Gastrocnemius medialis (tissue), 4 donors: Measurements from ENCODE around the gene GAS2L1. TPM values are rescaled to one million over a fixed set of nuclear protein-coding genes. Genes with fewer than 3 reads are reported as not detected.

Source experiments
- ATAC-seq, 2 donors: fragments of 150-250 bp; one replicate each; pipeline ENCODE4 v1.9.1; 2016
- DNase-seq, 2 donors: peaks; one replicate each; pipeline ENCODE4 v3.0.0-alpha.2; 2019
- H3K27ac ChIP-seq, 4 donors: fragments of 200-600 bp; sonication (generic); 1 replicate in 1 of 4; 2 replicates in 3 of 4; pipeline ENCODE4 v1.5.1; 2016 to 2018; ENCODE audit warnings: mild to moderate bottlenecking in 2 of 4, moderate library complexity in 1 of 4
- H3K27me3 ChIP-seq, 3 donors: fragments of 200-600 bp; sonication (generic) in 2 of 3; 1 replicate in 1 of 3; 2 replicates in 2 of 3; pipeline versions ENCODE4 v1.5.1 to v1.6.0; 2016 to 2019; ENCODE audit warnings: mild to moderate bottlenecking in 1 of 3, moderate library complexity in 1 of 3
- H3K36me3 ChIP-seq, 2 donors: fragments of 200-600 bp; sonication (generic) in 1 of 2; one replicate each; pipeline ENCODE4 v1.5.1; 2017 to 2018
- H3K4me1 ChIP-seq, 2 donors: fragments of 200-600 bp; sonication (generic) in 1 of 2; one replicate each; pipeline ENCODE4 v1.5.1; 2016 to 2017; ENCODE audit warnings: mild to moderate bottlenecking in 2 of 2
- H3K4me3 ChIP-seq, 4 donors: fragments of 200-600 bp; sonication (generic) in 3 of 4; 1 replicate in 1 of 4; 2 replicates in 3 of 4; pipeline ENCODE4 v1.5.1; 2016 to 2019; ENCODE audit warnings: mild to moderate bottlenecking in 2 of 4
- H3K9me3 ChIP-seq, 3 donors: fragments of 200-600 bp; sonication (generic) in 2 of 3; 1 replicate in 1 of 3; 2 replicates in 2 of 3; pipeline ENCODE4 v1.5.1; 2016 to 2019
- CTCF ChIP-seq, 5 experiments: fragments of 450-650 bp in 3 of 5; fragments of 200-600 bp in 2 of 5; sonication (generic) in 2 of 5; IDR thresholded peaks in 4 of 5; conservative IDR thresholded peaks in 1 of 5; 1 replicate in 4 of 5; 2 replicates in 1 of 5; pipeline ENCODE4 v1.5.1; 2016 to 2019; ENCODE audit warnings: antibody characterized with exemption in 5 of 5, mild to moderate bottlenecking in 3 of 5, moderate library complexity in 3 of 5
- POLR2A ChIP-seq, 2 donors: fragments of 450-650 bp; IDR thresholded peaks; one replicate each; pipeline ENCODE4 v1.6.1; 2017; ENCODE audit warnings: antibody characterized with exemption in 2 of 2, mild to moderate bottlenecking in 2 of 2, moderate library complexity in 2 of 2
- in situ Hi-C, 4 donors: fragments of 200-750 bp; cut with MboI; loops; one replicate each; pipeline versions ENCODE4 v1.15.0 to v1.8.0; 2017; ENCODE audit warnings: low sequenced_read_pairs in 4 of 4
- intact Hi-C: fragments of 100-400 bp; cut with DNase I; formaldehyde crosslinking; loops from one replicate; pipeline ENCODE4 v1.15.1; 2023; ENCODE audit warnings: low total_unique reads
- total RNA-seq, 4 donors: library from RNA; depleted of rRNA; stranded (reverse); fragments of >200 nt; gene quantifications; one replicate each; pipeline versions ENCODE4 v1.1.0 to v1.2.3, GENCODE V29; 2016

GAS2L1 gene
- total RNA-seq, 4 donors from 2014 or later, result 4.8 to 23.0 (median 6.6) TPM

GRCh38 chr22:29330291-29330690 is 23.8 kb downstream of the GAS2L1 start:
- in situ Hi-C loops, result no loop called here
- ATAC-seq, result no peak

GRCh38 chr22:29330753-29331152 is 24.3 kb downstream of the GAS2L1 start:
- H3K36me3 ChIP-seq, result peaks cover 0 to 29% of the 10 kb centered on the region in 2 donors

More at GRCh38 chr22:29330291-29330690, 23.8 kb downstream of the GAS2L1 start:
- Histone ChIP-seq H3K9me3 (no peaks in the 10 kb centered on the region), H3K4me1 (peaks cover 41% of the 10 kb centered on the region in 2 donors), H3K36me3 (peaks cover 0 to 24% of the 10 kb centered on the region in 2 donors), H3K27me3 (no peaks in the 10 kb centered on the region), H3K27ac (peak overlapping the region; percentile 74 to 84 (median 81)), H3K4me3 (no peak overlapping the region)
- peak in 1 of 2 donors; percentile 10 for DNase-seq
- TF ChIP-seq CTCF (IDR thresholded peaks at IDR 0.05 in 4 of 5, conservative IDR thresholded peaks at IDR 0.05 in 1 of 5) (no peak), POLR2A (IDR thresholded peaks at IDR 0.05) (no peak)
- intact Hi-C loops, result no loop called here

GRCh38 chr22:29331213-29331612 is 24.8 kb downstream of the GAS2L1 start:
- Histone ChIP-seq H3K4me1 (peaks cover 45 to 49% of the 10 kb centered on the region in 2 donors), H3K9me3 (no peaks in the 10 kb centered on the region), H3K36me3 (peaks cover 0 to 29% of the 10 kb centered on the region in 2 donors), H3K27me3 (no peaks in the 10 kb centered on the region), H3K4me3 (no peak overlapping the region), H3K27ac (peak overlapping the region; percentile 74 to 84 (median 81))
- intact Hi-C loops, result no loop called here
- in situ Hi-C loops, result no loop called here
- TF ChIP-seq CTCF (IDR thresholded peaks at IDR 0.05 in 4 of 5, conservative IDR thresholded peaks at IDR 0.05 in 1 of 5) (no peak), POLR2A (IDR thresholded peaks at IDR 0.05) (no peak)
- ATAC-seq (no peak), DNase-seq (no peak)

More at GRCh38 chr22:29330753-29331152, 24.3 kb downstream of the GAS2L1 start:
- intact Hi-C loops, result no loop called here
- Histone ChIP-seq H3K27me3 (no peaks in the 10 kb centered on the region), H3K27ac (peak overlapping the region; percentile 74 to 84 (median 81)), H3K4me3 (no peak overlapping the region), H3K9me3 (no peaks in the 10 kb centered on the region), H3K4me1 (peaks cover 41 to 44% of the 10 kb centered on the region in 2 donors)
- DNase-seq, result peak; percentile 46 to 57
- in situ Hi-C loops, result no loop called here
- ATAC-seq, result peak in 1 of 2 donors; percentile 27
- TF ChIP-seq POLR2A (IDR thresholded peaks at IDR 0.05) (no peak), CTCF (IDR thresholded peaks at IDR 0.05 in 4 of 5, conservative IDR thresholded peaks at IDR 0.05 in 1 of 5) (no peak)

- H3K27me3 ChIP-seq, result no peaks in the 10 kb centered on the region
- no peaks in the 10 kb centered on the region for H3K9me3 ChIP-seq
- intact Hi-C loops, result no loop called here
- ATAC-seq (no peak), DNase-seq (no peak)
- H3K4me1 ChIP-seq, result peaks cover 51 to 53% of the 10 kb centered on the region in 2 donors
- no peak overlapping the region for H3K27ac ChIP-seq
- TF ChIP-seq POLR2A (IDR thresholded peaks at IDR 0.05) (no peak), CTCF (IDR thresholded peaks at IDR 0.05 in 4 of 5, conservative IDR thresholded peaks at IDR 0.05 in 1 of 5) (no peak)
- H3K4me3 ChIP-seq, result no peak overlapping the region
- H3K36me3 ChIP-seq, result peaks cover 0 to 29% of the 10 kb centered on the region in 2 donors
- in situ Hi-C loops, result no loop called here
These were observed 25.3 kb downstream of the GAS2L1 start for GRCh38 chr22:29331658-29332300.
